Stomach (tissue), 9 donors: ENCODE data around the gene TFDP2. TPM values are rescaled to one million over a fixed set of nuclear protein-coding genes. Genes with fewer than 3 reads are reported as not detected.

Experiments
- DNase-seq, 2 donors: peaks; one replicate each; pipeline versions ENCODE4 v3.0.0 to v3.0.0-alpha.2; 2013 to 2019
- H3K27ac ChIP-seq, 5 donors: fragments of 200-600 bp in 4 of 5; sonication (generic) in 4 of 5; one replicate each; pipeline ENCODE4 v1.5.1; 2013 to 2019; ENCODE audit warnings: mild to moderate bottlenecking in 1 of 5, moderate library complexity in 1 of 5
- H3K27me3 ChIP-seq, 3 donors: fragments of 200-600 bp; sonication (generic); one replicate each; pipeline ENCODE4 v1.5.1; 2017 to 2019; ENCODE audit warnings: mixed run types in 1 of 3
- H3K36me3 ChIP-seq, 4 donors: fragments of 200-600 bp; sonication (generic); 1 replicate in 3 of 4; 2 replicates in 1 of 4; pipeline ENCODE4 v1.5.1; 2016 to 2019
- H3K4me1 ChIP-seq, 4 donors: fragments of 200-600 bp; sonication (generic); one replicate each; pipeline ENCODE4 v1.5.1; 2016 to 2019
- H3K4me3 ChIP-seq, 4 donors: fragments of 200-600 bp; sonication (generic) in 3 of 4; one replicate each; pipeline ENCODE4 v1.5.1; 2016 to 2019; ENCODE audit warnings: mild to moderate bottlenecking in 1 of 4
- H3K9me3 ChIP-seq, 4 donors: fragments of 200-600 bp; sonication (generic); one replicate each; pipeline ENCODE4 v1.5.1; 2016 to 2019
- EP300 ChIP-seq: sonication (generic); formaldehyde crosslinking; IDR thresholded peaks from one replicate; pipeline ENCODE4 v1.6.1; 2017; ENCODE audit warnings: antibody characterized with exemption
- POLR2A ChIP-seq, 4 donors: fragments of 450-650 bp; IDR thresholded peaks; one replicate each; pipeline ENCODE4 v1.6.1; 2016; ENCODE audit warnings: antibody characterized with exemption in 4 of 4, control low read depth in 2 of 4, mild to moderate bottlenecking in 1 of 4, moderate library complexity in 1 of 4
- POLR2AphosphoS5 ChIP-seq, 3 donors: sonication (generic); formaldehyde crosslinking; IDR thresholded peaks; one replicate each; pipeline ENCODE4 v1.6.1; 2016; ENCODE audit warnings: antibody characterized with exemption in 3 of 3
- WGBS, 5 donors: extraction: QIAGEN DNeasy Blood & Tissue Kit in 3 of 5; methylation state at CpG; one replicate each; pipeline versions ENCODE4 v1.1.5 to v1.1.7; 2013 to 2018; 5-methylcytosine and 5-hydroxymethylcytosine counted together
- intact Hi-C: fragments of 100-400 bp; cut with DNase I; formaldehyde crosslinking; loops from one replicate; pipeline ENCODE4 v1.15.1; 2023; ENCODE audit warnings: low total_unique reads
- polyA plus RNA-seq, 3 donors: library from polyadenylated mRNA; stranded (reverse); fragments of 200-250 nt; gene quantifications; one replicate each; pipeline ENCODE4 v1.2.3, GENCODE V29; 2013
- total RNA-seq, 5 donors: library from RNA; depleted of rRNA; stranded (reverse); fragments of >200 nt; gene quantifications; one replicate each; pipeline versions ENCODE4 v1.1.0 to v1.2.3, GENCODE V29; 2014 to 2016
- TF ChIP-seq, protein P1 (sequence below), 7 experiments: fragments of 450-650 bp in 4 of 7; fragments of 200-600 bp in 3 of 7; sonication (generic) in 3 of 7; IDR thresholded peaks; one replicate each; pipeline ENCODE4 v1.5.1; 2016 to 2019; ENCODE audit warnings: antibody characterized with exemption in 7 of 7, control low read depth in 2 of 7, mild to moderate bottlenecking in 1 of 7
- donor health status: healthy with polysubstance abuse.
- donor health status: Bipolar disorder and iron deficiency.
- donor health status: healthy.

TFDP2 gene
- total and polyA plus RNA-seq, 8 donors: 8.7 to 180 (median 55.7) TPM

DNA sequence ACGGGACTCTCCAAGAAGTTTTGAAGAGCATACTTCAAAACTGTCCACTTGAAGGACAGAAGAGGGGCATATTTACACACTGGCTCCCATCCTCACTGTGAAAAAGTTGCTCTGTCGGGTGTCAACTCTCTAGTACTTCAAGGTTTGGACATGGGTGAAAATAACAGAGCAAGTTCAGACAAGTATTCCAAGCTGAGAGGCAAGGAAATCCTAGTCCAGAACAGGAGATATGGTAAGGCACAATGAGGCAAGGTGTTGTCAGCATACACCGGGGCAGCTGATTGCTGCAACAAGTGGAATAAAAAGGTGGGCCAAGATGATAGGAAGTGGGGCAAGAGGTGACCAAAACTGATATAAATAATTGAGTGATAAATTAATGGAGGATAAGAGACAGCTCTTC, 4.8 kb upstream of the TFDP2 start:
- intact Hi-C loops: no loop called here
- WGBS, 5 donors: 80 to 87% (median 84%) methylated on average over 3 of the region's 3 CpGs
- Histone ChIP-seq H3K9me3 (no peaks in the 10 kb centered on the region), H3K4me1 (peaks cover 0 to 6% (median 6%) of the 10 kb centered on the region in 4 donors), H3K4me3 (no peak overlapping the region), H3K27ac (no peak overlapping the region), H3K36me3 (peaks cover 0 to 3% (median 0%) of the 10 kb centered on the region in 4 donors), H3K27me3 (no peaks in the 10 kb centered on the region)
- no peak for DNase-seq
- TF ChIP-seq, protein P1, sequence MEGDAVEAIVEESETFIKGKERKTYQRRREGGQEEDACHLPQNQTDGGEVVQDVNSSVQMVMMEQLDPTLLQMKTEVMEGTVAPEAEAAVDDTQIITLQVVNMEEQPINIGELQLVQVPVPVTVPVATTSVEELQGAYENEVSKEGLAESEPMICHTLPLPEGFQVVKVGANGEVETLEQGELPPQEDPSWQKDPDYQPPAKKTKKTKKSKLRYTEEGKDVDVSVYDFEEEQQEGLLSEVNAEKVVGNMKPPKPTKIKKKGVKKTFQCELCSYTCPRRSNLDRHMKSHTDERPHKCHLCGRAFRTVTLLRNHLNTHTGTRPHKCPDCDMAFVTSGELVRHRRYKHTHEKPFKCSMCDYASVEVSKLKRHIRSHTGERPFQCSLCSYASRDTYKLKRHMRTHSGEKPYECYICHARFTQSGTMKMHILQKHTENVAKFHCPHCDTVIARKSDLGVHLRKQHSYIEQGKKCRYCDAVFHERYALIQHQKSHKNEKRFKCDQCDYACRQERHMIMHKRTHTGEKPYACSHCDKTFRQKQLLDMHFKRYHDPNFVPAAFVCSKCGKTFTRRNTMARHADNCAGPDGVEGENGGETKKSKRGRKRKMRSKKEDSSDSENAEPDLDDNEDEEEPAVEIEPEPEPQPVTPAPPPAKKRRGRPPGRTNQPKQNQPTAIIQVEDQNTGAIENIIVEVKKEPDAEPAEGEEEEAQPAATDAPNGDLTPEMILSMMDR (IDR thresholded peaks at IDR 0.05): no peak
- TF ChIP-seq EP300 (no peak), POLR2AphosphoS5 (IDR thresholded peaks at IDR 0.05) (no peak), POLR2A (IDR thresholded peaks at IDR 0.05) (no peak)

DNA sequence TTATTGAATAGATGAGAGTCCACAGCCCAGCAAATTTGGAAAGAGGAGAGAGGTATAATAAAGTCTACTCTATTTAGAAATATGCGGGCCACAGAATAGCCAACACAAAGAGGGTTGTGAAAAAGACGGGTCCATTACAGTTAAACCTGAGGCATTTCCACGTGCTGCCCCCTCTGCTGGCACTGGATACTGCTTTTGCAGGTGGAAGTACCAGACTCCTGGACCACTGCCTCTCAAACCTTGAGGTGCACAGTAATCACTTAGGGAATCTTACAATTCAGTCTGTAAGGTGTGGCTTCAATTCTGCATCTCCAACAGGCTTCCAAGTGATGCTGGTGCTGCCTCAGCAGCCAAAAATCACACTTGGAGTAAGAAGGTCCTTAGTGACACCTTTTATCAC, 3.0 kb upstream of the TFDP2 start:
- peak in 1 of 2 donors; percentile 26 for DNase-seq
- intact Hi-C loops: no loop called here
- peaks cover 10 to 19% (median 15%) of the 10 kb centered on the region in 4 donors for H3K4me1 ChIP-seq
- TF ChIP-seq POLR2A (IDR thresholded peaks at IDR 0.05) (no peak), EP300 (no peak), POLR2AphosphoS5 (IDR thresholded peaks at IDR 0.05) (no peak)
- TF ChIP-seq, protein P1 (IDR thresholded peaks at IDR 0.05): no peak
- H3K27ac ChIP-seq: no peak overlapping the region
- H3K27me3 ChIP-seq: no peaks in the 10 kb centered on the region
- no peak overlapping the region for H3K4me3 ChIP-seq
- H3K9me3 ChIP-seq: no peaks in the 10 kb centered on the region
- 25 to 35% (median 28%) methylated on average over 3 of the region's 3 CpGs for WGBS, 5 donors
- H3K36me3 ChIP-seq: no peaks in the 10 kb centered on the region

DNA sequence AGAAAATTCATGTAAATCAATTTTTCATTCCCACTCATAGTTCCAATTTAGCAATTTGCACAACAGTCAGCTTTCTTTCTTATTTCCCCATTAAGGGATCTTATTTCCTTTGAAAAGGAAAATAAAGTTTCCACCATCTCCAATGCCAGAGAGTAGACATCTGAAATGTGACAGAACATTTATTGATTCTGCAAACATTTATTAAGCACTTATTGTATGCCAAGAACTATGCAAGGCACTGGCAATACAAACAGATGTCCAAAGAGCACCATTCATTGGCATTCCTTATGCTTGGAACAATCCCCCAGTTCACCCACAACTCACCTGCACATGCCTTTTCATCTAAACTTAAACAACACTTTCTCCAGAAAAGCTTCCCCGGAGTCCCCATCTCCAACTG, 2.5 kb upstream of the TFDP2 start:
- intact Hi-C loops: no loop called here
- no peak for DNase-seq
- Histone ChIP-seq H3K4me3 (no peak overlapping the region), H3K27ac (no peak overlapping the region), H3K27me3 (no peaks in the 10 kb centered on the region), H3K9me3 (no peaks in the 10 kb centered on the region), H3K36me3 (no peaks in the 10 kb centered on the region), H3K4me1 (peaks cover 10 to 25% (median 18%) of the 10 kb centered on the region in 4 donors)
- WGBS, 5 donors: 72 to 89% (median 82%) methylated on average over 1 of the region's 1 CpG
- TF ChIP-seq, protein P1 (IDR thresholded peaks at IDR 0.05): no peak
- TF ChIP-seq POLR2AphosphoS5 (IDR thresholded peaks at IDR 0.05): no peak
- TF ChIP-seq POLR2A (IDR thresholded peaks at IDR 0.05): no peak
- TF ChIP-seq EP300: no peak

DNA sequence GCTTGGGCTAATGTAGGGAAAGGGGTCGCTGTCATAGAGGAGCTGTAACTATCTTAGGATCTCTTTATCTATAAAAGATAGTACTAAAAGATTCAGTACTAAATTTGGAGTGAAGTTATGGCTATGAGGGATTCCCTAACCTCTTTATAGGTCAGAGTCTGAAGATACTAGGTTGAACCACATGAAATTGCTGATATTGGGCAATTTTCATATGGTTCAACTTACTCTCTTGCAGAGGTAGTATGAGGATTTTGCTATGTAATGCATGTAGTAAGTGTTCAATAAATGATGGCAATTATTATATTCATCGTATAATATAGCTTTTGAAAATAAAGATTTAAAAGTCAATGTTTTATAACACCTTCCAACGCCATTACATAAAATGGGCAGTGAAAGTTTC, 1.9 kb upstream of the TFDP2 start:
- DNase-seq: no peak
- WGBS, 5 donors: 76 to 89% (median 81%) methylated on average over 3 of the region's 3 CpGs
- H3K36me3 ChIP-seq: no peaks in the 10 kb centered on the region
- no peak overlapping the region for H3K27ac ChIP-seq
- H3K4me1 ChIP-seq: peaks cover 10 to 31% (median 21%) of the 10 kb centered on the region in 4 donors
- no peaks in the 10 kb centered on the region for H3K27me3 ChIP-seq
- H3K4me3 ChIP-seq: no peak overlapping the region
- intact Hi-C loops: no loop called here
- TF ChIP-seq EP300 (no peak), POLR2A (IDR thresholded peaks at IDR 0.05) (no peak), POLR2AphosphoS5 (IDR thresholded peaks at IDR 0.05) (no peak)
- TF ChIP-seq, protein P1 (IDR thresholded peaks at IDR 0.05): no peak
- H3K9me3 ChIP-seq: no peaks in the 10 kb centered on the region
